ENCODE data around the gene CNKSR2. TPM values are rescaled to one million over a fixed set of nuclear protein-coding genes. Genes with fewer than 3 reads are reported as not detected.

The CNKSR2 gene
- total RNA-seq, 1 experiment from 2014 or later: 52.9 TPM

GRCh38 chrX:21674430-21675186, 300.4 kb downstream of the CNKSR2 start:
- Histone ChIP-seq H3K9me3 (ENCODE audit: control insufficient read depth, low read depth, low read length) (peaks cover 23% of the 10 kb centered on the region), H3K4me2 (ENCODE audit: insufficient read depth, insufficient read length, low read length) (no peak overlapping the region), H2AFZ (ENCODE audit: low read length) (no peak overlapping the region), H4K91ac (ENCODE audit: insufficient read length, low read depth, low read length) (no peak overlapping the region), H3K79me2 (ENCODE audit: insufficient read depth, low read length) (no peaks in the 10 kb centered on the region), H2BK12ac (ENCODE audit: insufficient read length, low read depth, low read length) (no peak overlapping the region), H3T11ph (ENCODE audit: low read length) (no peak overlapping the region), H3K79me1 (ENCODE audit: insufficient read depth, low read depth, low read length, poor library complexity, severe bottlenecking) (no peaks in the 10 kb centered on the region), H3K4me1 (ENCODE audit: insufficient read depth, low read length) (no peaks in the 10 kb centered on the region), H3K27me3 (ENCODE audit: insufficient read depth, low read length) (no peaks in the 10 kb centered on the region), H2BK5ac (ENCODE audit: insufficient read length, low read length) (no peak overlapping the region), H3K4ac (ENCODE audit: low read depth, low read length) (no peak overlapping the region), H4K8ac (replicated peaks; ENCODE audit: insufficient read length, low read depth, low read length) (no peak overlapping the region), H3K18ac (ENCODE audit: insufficient read length, low read depth, low read length) (no peak overlapping the region), H3K14ac (ENCODE audit: insufficient read depth, low read length) (no peak overlapping the region), H4K5ac (ENCODE audit: insufficient read length, low read depth, low read length) (no peak overlapping the region), H3K56ac (ENCODE audit: insufficient read length, low read depth, low read length) (no peak overlapping the region), H2BK20ac (ENCODE audit: low read depth, low read length, poor library complexity, severe bottlenecking) (no peak overlapping the region), H4K20me1 (ENCODE audit: control insufficient read depth, insufficient read depth, insufficient read length) (no peaks in the 10 kb centered on the region), H2BK15ac (ENCODE audit: low read depth, low read length) (no peak overlapping the region), H2BK120ac (ENCODE audit: low read depth, low read length, poor library complexity, severe bottlenecking) (no peak overlapping the region), H3K23me2 (ENCODE audit: insufficient read length, low read depth, low read length, poor library complexity, severe bottlenecking) (no peaks in the 10 kb centered on the region), H2AK5ac (ENCODE audit: insufficient read length, low read length) (no peak overlapping the region), H3K9ac (ENCODE audit: extremely low read depth, insufficient read length, low read length) (no peak overlapping the region), H3K27ac (ENCODE audit: insufficient read length, low read depth, low read length) (no peak overlapping the region), H3K23ac (ENCODE audit: insufficient read length, low read depth, low read length) (no peak overlapping the region)
- no peak overlapping the region for H3K4me3 Mint-ChIP-seq
- DNase-seq: no peak
- WGBS (ENCODE audit: extremely low coverage, insufficient read length, low lambda C conversion rate): no CpG with 5 or more reads among the region's 4 CpGs
- no peak for TF ChIP-seq CTCF (conservative IDR thresholded peaks at IDR 0.05)
- H3K27me3 Mint-ChIP-seq (ENCODE audit: low read depth): 0 out of 2 replicates have a peak, but pooled peaks cover 2% of the 10 kb centered on the region
- H3K36me3 Mint-ChIP-seq (ENCODE audit: insufficient read depth in 1 of 3, low read depth in 3 of 3): no peaks in the 10 kb centered on the region
- peaks cover 0 to 22% of the 10 kb centered on the region in 2 experiments; a peak in 2 of 5 replicates for H3K9me3 Mint-ChIP-seq
- H3K4me1 Mint-ChIP-seq: peaks cover 13 to 14% of the 10 kb centered on the region in 2 experiments
- no peak overlapping the region for H3K27ac Mint-ChIP-seq
